Activated CD4-positive, alpha-beta T cell treated with anti-CD3 and anti-CD28 coated beads for 36 hours (primary cell): ENCODE results near the gene SDHB. TPM values are rescaled to one million over a fixed set of nuclear protein-coding genes. Genes with fewer than 3 reads are reported as not detected.

Experiments used
- ATAC-seq: fragments of 200-7000 bp; cut with Tn5 transposase; one replicate; pipeline ENCODE4 v1.10.0; 2021; ENCODE audit warnings: mild to moderate bottlenecking, moderate library complexity
- CTCF ChIA-PET: fragments of 350-600 bp; sonication (Branson Sonifier 250); formaldehyde crosslinking; loops from one replicate; lab custom pipeline; 2021; ENCODE audit warnings: antibody characterized with exemption; lab: Charles Lee
- POLR2A ChIA-PET: fragments of 350-600 bp; sonication (Branson Sonifier 250); formaldehyde crosslinking; loops from one replicate; lab custom pipeline; 2021; ENCODE audit warnings: antibody characterized with exemption, inconsistent platforms; lab: Charles Lee
- DNase-seq: peaks from one replicate; pipeline ENCODE4 v3.0.0-alpha.2; 2020
- H3K27ac Mint-ChIP-seq: one replicate; pipeline ENCODE4 v1.8.0; 2021; ENCODE audit warnings: mixed read lengths
- H3K27me3 Mint-ChIP-seq: one replicate; pipeline ENCODE4 v1.8.0; 2021; ENCODE audit warnings: mixed read lengths
- H3K36me3 Mint-ChIP-seq: one replicate; pipeline ENCODE4 v1.8.0; 2021; ENCODE audit warnings: low read depth, mixed read lengths
- H3K4me1 Mint-ChIP-seq: one replicate; pipeline ENCODE4 v1.8.0; 2021; ENCODE audit warnings: mixed read lengths
- H3K4me3 Mint-ChIP-seq: one replicate; pipeline ENCODE4 v1.8.0; 2021; ENCODE audit warnings: mild to moderate bottlenecking, moderate library complexity, mixed read lengths
- H3K9me3 Mint-ChIP-seq: one replicate; pipeline ENCODE4 v1.8.0; 2021; ENCODE audit warnings: low read depth, mixed read lengths
- intact Hi-C, 2 experiments: fragments of 100-400 bp; cut with DNase I in 1 of 2; cut with micrococcal nuclease in 1 of 2; formaldehyde crosslinking; loops; one replicate each; pipeline versions ENCODE4 v1.14.2 to v1.15.1; 2022 to 2024; cut with DNase I, micrococcal nuclease
- total RNA-seq, 2 experiments: library from RNA; stranded (reverse); gene quantifications; one replicate each; pipeline ENCODE4 v1.2.3, GENCODE V29; 2021

The SDHB gene
- total RNA-seq, 2 experiments from 2014 or later = 132 to 149 TPM

- DNase-seq (no peak), ATAC-seq (no peak)
- no peaks in the 10 kb centered on the region for H3K27me3 Mint-ChIP-seq
- H3K4me3 Mint-ChIP-seq = no peak overlapping the region
- ChIA-PET POLR2A (no interaction called here), CTCF (no interaction called here)
- peaks cover 13% of the 10 kb centered on the region for H3K36me3 Mint-ChIP-seq
- H3K9me3 Mint-ChIP-seq = no peaks in the 10 kb centered on the region
- H3K4me1 Mint-ChIP-seq = no peaks in the 10 kb centered on the region
- intact Hi-C loops = no loop called here
- no peak overlapping the region for H3K27ac Mint-ChIP-seq
Measured at GRCh38 chr1:16993521-16994038, 60.3 kb downstream of the SDHB start.

GRCh38 chr1:16992675-16993074 is 61.2 kb downstream of the SDHB start:
- H3K4me1 Mint-ChIP-seq = no peaks in the 10 kb centered on the region
- H3K36me3 Mint-ChIP-seq = peaks cover 14% of the 10 kb centered on the region
- H3K9me3 Mint-ChIP-seq = no peaks in the 10 kb centered on the region
- ATAC-seq (no peak), DNase-seq (no peak)
- H3K27me3 Mint-ChIP-seq = no peaks in the 10 kb centered on the region
- no peak overlapping the region for H3K4me3 Mint-ChIP-seq
- POLR2A ChIA-PET = no interaction called here
- CTCF ChIA-PET = interaction anchor here (0.6 to 0.8 kb wide), 3 partner anchors 10 to 292 kb away, joined by 3 to 4 read pairs (median 3); no protein-coding TSS in a partner anchor
- intact Hi-C loops = no loop called here
- no peak overlapping the region for H3K27ac Mint-ChIP-seq

GRCh38 chr1:16992102-16992501 is 61.7 kb downstream of the SDHB start:
- ChIA-PET CTCF (interaction anchor here (0.6 to 0.8 kb wide), 3 partner anchors 11 to 283 kb away, joined by 3 to 4 read pairs (median 3); no protein-coding TSS in a partner anchor), POLR2A (no interaction called here)
- ATAC-seq (no peak), DNase-seq (no peak)
- Mint-ChIP-seq H3K27ac (no peak overlapping the region), H3K4me1 (no peaks in the 10 kb centered on the region), H3K9me3 (no peaks in the 10 kb centered on the region), H3K27me3 (no peaks in the 10 kb centered on the region), H3K36me3 (peaks cover 17% of the 10 kb centered on the region), H3K4me3 (no peak overlapping the region)
- intact Hi-C loops = no loop called here

GRCh38 chr1:16991571-16991970 is 62.3 kb downstream of the SDHB start:
- no peak overlapping the region for H3K27ac Mint-ChIP-seq
- ATAC-seq (no peak), DNase-seq (no peak)
- H3K36me3 Mint-ChIP-seq = peaks cover 18% of the 10 kb centered on the region
- CTCF ChIA-PET = no interaction called here
- POLR2A ChIA-PET = no interaction called here
- H3K27me3 Mint-ChIP-seq = no peaks in the 10 kb centered on the region
- no peak overlapping the region for H3K4me3 Mint-ChIP-seq
- no peaks in the 10 kb centered on the region for H3K9me3 Mint-ChIP-seq
- no peaks in the 10 kb centered on the region for H3K4me1 Mint-ChIP-seq
- intact Hi-C loops = no loop called here

- DNase-seq = no peak
- Mint-ChIP-seq H3K36me3 (peaks cover 20% of the 10 kb centered on the region), H3K9me3 (no peaks in the 10 kb centered on the region), H3K4me3 (no peak overlapping the region), H3K27ac (no peak overlapping the region), H3K27me3 (no peaks in the 10 kb centered on the region), H3K4me1 (no peaks in the 10 kb centered on the region)
- ChIA-PET POLR2A (interaction anchor here (0.5 to 0.6 kb wide), 2 partner anchors 23 to 446 kb away, joined by 3 to 5 read pairs; no protein-coding TSS in a partner anchor), CTCF (interaction anchor here (0.5 to 0.7 kb wide), 2 partner anchors 26 to 38 kb away, joined by 3 read pairs; no protein-coding TSS in a partner anchor)
- intact Hi-C loops = no loop called here
- no peak for ATAC-seq
Measured at GRCh38 chr1:16989676-16990391, 64.0 kb downstream of the SDHB start.

- Mint-ChIP-seq H3K4me3 (no peak overlapping the region), H3K9me3 (no peaks in the 10 kb centered on the region), H3K27ac (no peak overlapping the region), H3K36me3 (peaks cover 19% of the 10 kb centered on the region), H3K4me1 (no peaks in the 10 kb centered on the region), H3K27me3 (peaks cover 2% of the 10 kb centered on the region)
- ATAC-seq (no peak), DNase-seq (no peak)
- intact Hi-C loops = no loop called here
- ChIA-PET POLR2A (no interaction called here), CTCF (no interaction called here)
Measured at GRCh38 chr1:16988210-16988609, 65.6 kb downstream of the SDHB start.

GRCh38 chr1:16986962-16987361 is 66.9 kb downstream of the SDHB start:
- intact Hi-C loops = no loop called here

GRCh38 chr1:16986560-16986959 is 67.3 kb downstream of the SDHB start:
- intact Hi-C loops = no loop called here
- ChIA-PET CTCF (interaction anchor here (0.9 kb wide), 1 partner anchor 33 kb away, joined by 3 read pairs; no protein-coding TSS in a partner anchor), POLR2A (no interaction called here)
- no peak overlapping the region for H3K27ac Mint-ChIP-seq
- peaks cover 4% of the 10 kb centered on the region for H3K27me3 Mint-ChIP-seq
- peaks cover 19% of the 10 kb centered on the region for H3K36me3 Mint-ChIP-seq
- H3K4me1 Mint-ChIP-seq = no peaks in the 10 kb centered on the region
- H3K4me3 Mint-ChIP-seq = no peak overlapping the region
- no peak for ATAC-seq
- no peaks in the 10 kb centered on the region for H3K9me3 Mint-ChIP-seq
- DNase-seq = no peak

More at GRCh38 chr1:16986962-16987361, 66.9 kb downstream of the SDHB start:
- Mint-ChIP-seq H3K27me3 (peaks cover 4% of the 10 kb centered on the region), H3K9me3 (no peaks in the 10 kb centered on the region), H3K36me3 (peaks cover 19% of the 10 kb centered on the region), H3K27ac (no peak overlapping the region), H3K4me1 (no peaks in the 10 kb centered on the region), H3K4me3 (no peak overlapping the region)
- POLR2A ChIA-PET = no interaction called here
- CTCF ChIA-PET = interaction anchor here (0.9 kb wide), 1 partner anchor 32 kb away, joined by 3 read pairs; no protein-coding TSS in a partner anchor
- DNase-seq (no peak), ATAC-seq (no peak)

GRCh38 chr1:16986113-16986512 is 67.7 kb downstream of the SDHB start:
- CTCF ChIA-PET = interaction anchor here (0.9 kb wide), 1 partner anchor 33 kb away, joined by 3 read pairs; no protein-coding TSS in a partner anchor
- intact Hi-C loops = no loop called here
- no peak for ATAC-seq

GRCh38 chr1:16984717-16985116 is 69.1 kb downstream of the SDHB start:
- CTCF ChIA-PET = no interaction called here
- Mint-ChIP-seq H3K27ac (no peak overlapping the region), H3K4me1 (peaks cover 13% of the 10 kb centered on the region), H3K36me3 (peaks cover 15% of the 10 kb centered on the region), H3K9me3 (no peaks in the 10 kb centered on the region), H3K27me3 (peaks cover 14% of the 10 kb centered on the region), H3K4me3 (no peak overlapping the region)
- intact Hi-C loops = no loop called here
- DNase-seq (no peak), ATAC-seq (no peak)
- POLR2A ChIA-PET = no interaction called here

More at GRCh38 chr1:16986113-16986512, 67.7 kb downstream of the SDHB start:
- Mint-ChIP-seq H3K4me3 (no peak overlapping the region), H3K27ac (no peak overlapping the region), H3K27me3 (peaks cover 9% of the 10 kb centered on the region), H3K4me1 (peaks cover 4% of the 10 kb centered on the region), H3K36me3 (peaks cover 19% of the 10 kb centered on the region), H3K9me3 (no peaks in the 10 kb centered on the region)
- POLR2A ChIA-PET = no interaction called here
- no peak for DNase-seq

GRCh38 chr1:16983649-16984048 is 70.2 kb downstream of the SDHB start:
- Mint-ChIP-seq H3K36me3 (peaks cover 15% of the 10 kb centered on the region), H3K27ac (no peak overlapping the region), H3K27me3 (peaks cover 16% of the 10 kb centered on the region), H3K4me1 (peaks cover 13% of the 10 kb centered on the region), H3K4me3 (no peak overlapping the region), H3K9me3 (no peaks in the 10 kb centered on the region)
- intact Hi-C loops = no loop called here
- ChIA-PET CTCF (interaction anchor here (0.6 kb wide), 1 partner anchor 474 kb away, joined by 3 read pairs; no protein-coding TSS in a partner anchor), POLR2A (no interaction called here)
- ATAC-seq (no peak), DNase-seq (no peak)

GRCh38 chr1:16982902-16983301 is 70.9 kb downstream of the SDHB start:
- CTCF ChIA-PET = no interaction called here
- Mint-ChIP-seq H3K9me3 (no peaks in the 10 kb centered on the region), H3K4me1 (peaks cover 13% of the 10 kb centered on the region), H3K36me3 (peaks cover 12% of the 10 kb centered on the region), H3K4me3 (no peak overlapping the region), H3K27ac (no peak overlapping the region), H3K27me3 (peaks cover 16% of the 10 kb centered on the region)
- intact Hi-C loops = no loop called here
- POLR2A ChIA-PET = no interaction called here
- DNase-seq (no peak), ATAC-seq (no peak)
